Ureter (tissue), 1 donor: ENCODE data around the gene HDAC4. TPM values are rescaled to one million over a fixed set of nuclear protein-coding genes. Genes with fewer than 3 reads are reported as not detected.

Experiments
- DNase-seq: peaks from one replicate; pipeline ENCODE4 v3.0.0-alpha.2; 2020; ENCODE audit warnings: low spot score
- total RNA-seq: library from RNA; stranded (reverse); gene quantifications from one replicate; pipeline ENCODE4 v1.2.4, GENCODE V29; 2023
- donor health status: DM: yes; HTN: yes; CAD: no.

HDAC4 gene
- total RNA-seq, 1 donor from 2014 or later, result 86.9 TPM

DNA sequence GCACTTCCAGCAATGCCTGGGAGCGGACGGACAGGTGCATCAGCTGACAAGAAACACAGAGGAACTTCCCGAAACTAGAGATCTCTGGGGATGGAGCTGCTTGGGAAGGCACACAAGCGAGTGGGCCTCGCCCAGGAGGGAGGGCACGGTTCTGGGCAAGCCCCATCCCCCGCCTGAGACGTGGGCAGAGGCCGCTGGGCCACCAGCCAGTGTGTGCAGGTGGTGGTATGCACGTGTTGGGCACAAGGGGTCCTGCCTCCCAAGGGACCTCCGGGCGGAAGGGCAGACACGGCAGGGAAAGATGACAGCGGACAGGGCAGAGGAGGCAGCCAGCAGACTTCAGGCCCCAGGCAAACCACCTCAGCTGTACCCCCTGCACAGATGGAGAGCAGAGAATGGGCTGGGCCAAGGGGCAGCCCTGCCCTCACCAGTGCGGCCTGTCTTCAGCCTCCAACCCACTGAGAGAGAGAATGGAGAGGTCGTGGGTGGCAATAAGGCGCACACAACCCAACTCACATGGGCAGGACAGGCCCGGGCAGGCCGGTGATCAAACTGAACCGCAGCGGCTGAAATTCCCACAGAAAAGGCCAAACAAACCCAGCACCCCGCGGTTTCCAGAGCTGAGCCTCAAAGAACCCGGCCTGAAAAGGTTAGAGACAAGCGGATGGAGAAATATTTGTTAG is 51.2 kb downstream of the HDAC4 start:
- peak; percentile 43 for DNase-seq

GRCh38 chr2:239348563-239349452 is 52.0 kb downstream of the HDAC4 start:
- DNase-seq, result peak; percentile 55

GRCh38 chr2:239346676-239347075 is 54.1 kb downstream of the HDAC4 start:
- DNase-seq, result peak; percentile 8

- DNase-seq, result no peak
Measured at GRCh38 chr2:239345251-239345650, 55.6 kb downstream of the HDAC4 start.

DNA sequence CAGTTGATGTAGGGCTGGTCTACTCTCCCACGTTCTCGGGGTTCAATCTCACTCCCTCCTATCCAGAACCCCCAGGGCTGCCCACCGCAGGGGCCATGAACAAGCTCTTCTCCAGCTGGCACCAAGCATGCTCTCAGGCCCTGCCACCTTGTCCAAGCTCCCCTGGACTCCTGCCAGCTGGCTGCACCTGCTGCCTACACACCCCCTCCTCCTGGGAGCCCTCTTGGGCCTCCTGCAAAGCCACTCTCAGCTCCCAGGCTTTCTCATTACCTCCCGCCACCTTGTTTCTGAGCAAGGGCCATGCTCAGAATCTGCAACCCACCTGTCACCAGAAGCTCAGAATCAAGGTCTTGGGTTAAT is 56.0 kb downstream of the HDAC4 start:
- DNase-seq, result no peak

DNA sequence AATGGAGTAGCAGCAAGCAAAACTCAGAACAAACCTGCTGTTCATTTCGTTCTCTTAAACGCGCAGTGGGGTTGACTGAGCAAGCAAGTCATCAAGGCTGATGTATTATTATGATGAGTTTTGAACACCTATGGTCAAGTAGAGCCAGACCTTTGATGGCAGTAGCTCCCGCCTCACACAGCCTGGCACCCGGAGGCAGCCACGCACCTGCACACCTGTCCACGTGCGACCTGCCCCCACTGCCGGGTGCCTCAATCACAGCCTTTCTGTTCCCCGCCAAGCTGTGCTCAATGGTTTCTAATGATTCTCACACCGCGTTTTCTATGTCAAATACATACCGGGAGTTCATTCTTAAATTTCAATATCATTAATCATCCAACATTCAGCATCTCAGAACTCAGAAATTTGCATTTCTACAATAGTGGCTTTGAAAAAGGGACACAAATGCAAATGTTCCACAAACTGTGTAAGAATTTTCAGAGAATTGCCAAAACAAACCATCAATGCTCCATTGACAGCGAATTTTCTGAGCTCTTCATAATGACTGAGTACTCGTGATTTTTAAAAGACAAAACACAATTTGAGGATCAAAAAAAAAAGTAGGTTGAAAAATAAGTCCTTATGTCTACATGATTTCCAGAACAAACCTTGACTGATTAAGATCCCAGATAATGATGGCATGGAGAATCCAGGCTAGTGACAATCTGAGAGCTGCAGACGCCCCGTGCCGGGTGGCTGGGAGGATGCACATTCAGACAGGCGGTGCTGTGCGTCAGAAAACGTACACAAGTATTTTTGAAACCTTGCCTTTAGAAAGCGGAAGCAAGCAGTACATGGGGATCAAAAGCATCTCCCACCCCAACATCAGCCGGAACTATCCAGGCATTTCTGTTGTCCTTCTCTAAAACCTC is 56.6 kb downstream of the HDAC4 start:
- no peak for DNase-seq

GRCh38 chr2:239343460-239343859 is 57.4 kb downstream of the HDAC4 start:
- no peak for DNase-seq

DNA sequence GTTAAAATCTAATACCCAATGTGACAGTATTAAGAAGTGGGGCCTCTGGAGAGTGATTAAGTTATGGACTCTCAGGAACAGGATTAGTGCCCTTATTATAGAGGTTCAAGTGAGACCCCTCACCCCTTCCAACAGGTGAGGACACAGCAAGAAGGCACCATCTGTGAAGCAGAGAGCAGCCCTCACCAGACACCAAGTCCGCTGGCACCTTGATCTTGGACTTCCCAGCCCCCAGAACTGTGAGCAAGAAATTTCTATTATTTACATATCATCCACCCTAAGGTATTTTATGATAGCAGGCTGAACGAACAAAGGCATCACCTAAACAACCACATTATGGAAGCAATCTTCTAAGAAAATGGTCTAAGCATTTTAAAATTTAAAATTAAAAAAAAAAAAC is 59.0 kb downstream of the HDAC4 start:
- no peak for DNase-seq

DNA sequence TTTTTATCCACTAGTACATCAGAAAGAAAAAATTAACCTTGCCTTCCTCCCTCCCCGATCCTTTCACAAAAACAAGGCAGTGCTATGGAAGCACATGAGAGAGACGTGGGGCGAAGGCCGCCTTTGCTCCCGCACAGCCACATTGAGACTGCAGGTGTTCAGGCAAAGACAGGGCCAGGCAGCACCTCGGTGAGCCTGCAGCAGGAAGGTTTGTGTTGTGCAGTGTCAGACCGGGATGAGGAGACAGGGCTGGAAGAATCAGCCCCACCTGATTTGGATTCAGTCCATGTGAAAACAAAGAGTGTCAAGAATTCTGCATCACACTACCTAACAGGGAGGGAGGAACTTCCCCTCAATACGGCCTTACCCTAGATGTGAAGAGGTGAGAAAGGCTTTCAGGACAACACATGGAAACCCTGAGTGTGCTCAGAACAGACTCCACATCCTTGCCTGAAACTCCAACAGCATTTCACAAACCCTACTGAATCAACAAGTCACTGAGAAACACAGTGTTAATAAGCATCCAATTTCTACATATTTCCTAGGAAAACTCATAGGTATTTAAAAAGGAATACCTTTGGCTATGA is 59.6 kb downstream of the HDAC4 start:
- DNase-seq, result no peak

DNA sequence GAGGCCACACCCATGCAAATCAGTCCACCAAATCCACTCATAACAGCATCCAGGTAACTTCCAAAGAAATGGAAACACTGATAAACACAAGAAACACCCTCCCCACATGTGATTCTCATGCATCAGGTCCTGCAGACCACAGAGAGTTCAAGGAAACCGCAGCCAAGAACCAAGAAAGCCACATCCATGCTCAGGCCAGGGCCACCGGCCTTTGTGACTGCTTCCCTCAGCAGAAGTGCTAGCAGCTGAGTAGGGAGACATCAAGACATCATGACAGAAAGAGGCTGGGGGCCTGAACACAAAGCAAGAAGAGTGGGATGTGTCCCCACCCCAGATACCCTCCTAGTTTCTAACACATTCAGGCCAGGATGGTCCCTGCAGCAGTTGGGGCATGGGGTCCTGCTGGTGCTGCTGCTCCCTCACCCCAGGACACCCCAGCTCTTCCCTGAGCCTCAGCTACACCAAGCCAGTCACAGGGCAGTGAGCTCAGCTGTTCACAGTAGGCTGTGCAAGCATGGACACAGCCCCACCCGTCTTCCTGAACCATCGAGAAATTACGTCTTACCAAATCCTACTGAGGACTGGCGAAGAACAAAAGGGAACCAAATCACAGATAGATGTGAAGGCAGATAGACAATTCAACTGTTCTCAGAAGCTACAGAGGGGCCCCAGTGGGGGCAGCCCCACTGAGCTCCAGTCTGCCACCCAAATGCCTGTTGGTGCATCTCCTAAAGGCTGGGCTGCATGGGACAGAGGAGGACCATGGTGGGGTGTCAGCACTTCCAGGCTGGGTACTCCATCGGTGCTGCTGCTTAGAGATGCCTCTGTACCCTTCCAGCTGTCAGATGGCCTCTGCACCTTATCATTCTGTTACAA is 60.9 kb downstream of the HDAC4 start:
- no peak for DNase-seq

- DNase-seq, result no peak
Measured at GRCh38 chr2:239339241-239339640, 61.6 kb downstream of the HDAC4 start.

DNA sequence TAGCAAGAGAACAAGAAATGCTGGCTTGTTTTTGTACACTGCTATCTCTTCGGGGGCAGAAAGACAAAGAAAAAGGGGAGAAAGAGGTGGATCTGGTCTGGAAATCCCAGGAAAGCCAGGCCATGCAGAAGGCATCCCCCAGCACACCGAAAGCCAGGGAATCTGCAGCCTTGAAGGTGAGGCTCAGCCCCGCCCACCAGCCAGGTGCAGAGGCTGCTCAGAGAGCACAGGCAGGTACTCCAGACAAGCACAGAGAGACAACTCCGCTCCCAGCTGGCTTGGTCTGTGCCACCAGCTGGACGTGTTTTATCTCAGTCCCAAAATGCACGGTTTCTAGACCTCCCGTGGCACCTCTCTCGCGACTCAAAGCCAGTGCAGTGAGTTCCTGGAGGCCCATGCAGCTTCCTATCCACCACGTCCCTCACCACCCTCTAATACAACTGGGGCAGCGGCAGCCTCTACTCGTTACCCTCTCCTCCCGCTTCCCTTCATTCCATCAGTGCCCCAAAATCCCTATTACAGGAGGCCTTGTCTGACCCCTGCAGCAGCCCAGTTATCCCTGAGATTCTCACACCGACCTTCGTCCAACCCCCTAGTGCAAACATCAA is 62.8 kb downstream of the HDAC4 start:
- DNase-seq, result no peak

- DNase-seq, result no peak
Measured at GRCh38 chr2:239337122-239337876, 63.5 kb downstream of the HDAC4 start.

DNA sequence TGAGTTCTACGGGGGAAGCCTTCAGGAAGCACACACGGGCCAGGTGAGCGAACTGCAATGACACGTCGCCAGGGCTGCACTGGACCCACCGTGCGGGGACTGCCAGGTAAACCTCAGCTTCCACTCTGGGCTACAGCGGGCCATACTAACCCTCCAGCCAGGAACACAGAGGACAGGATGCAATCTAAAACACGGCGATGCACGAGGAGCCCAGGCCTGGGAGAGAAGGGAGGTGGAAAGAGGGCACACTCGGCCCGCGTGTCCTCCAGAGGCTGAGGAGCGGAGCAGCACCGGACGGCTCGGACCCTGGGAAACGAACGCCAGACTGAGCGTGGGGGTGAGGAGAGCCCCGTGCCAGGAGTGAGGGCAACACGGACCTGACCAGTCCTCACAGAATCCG is 69.3 kb downstream of the HDAC4 start:
- DNase-seq, result no peak

- DNase-seq, result no peak
Measured at GRCh38 chr2:239330836-239331235, 70.0 kb downstream of the HDAC4 start.

- DNase-seq, result no peak
Measured at GRCh38 chr2:239329972-239330572, 70.7 kb downstream of the HDAC4 start.

- DNase-seq, result peak; percentile 76
Measured at GRCh38 chr2:239329284-239329971, 71.4 kb downstream of the HDAC4 start.

- peak; percentile 79 for DNase-seq
Measured at GRCh38 chr2:239328351-239329191, 72.2 kb downstream of the HDAC4 start.
